Right lobe of liver (tissue), 6 donors: ENCODE measurements around the gene PLXNA1. TPM values are rescaled to one million over a fixed set of nuclear protein-coding genes. Genes with fewer than 3 reads are reported as not detected.

Experiments
- ATAC-seq, 4 donors: fragments of 200-7000 bp; cut with Tn5 transposase; one replicate each; pipeline ENCODE4 v1.9.1; 2020; ENCODE audit warnings: mild to moderate bottlenecking in 4 of 4, moderate library complexity in 4 of 4
- DNase-seq, 3 donors: peaks; one replicate each; pipeline ENCODE4 v3.0.0-alpha.2; 2020
- H3K27ac ChIP-seq, 3 donors: fragments of 200-600 bp; one replicate each; pipeline ENCODE4 v1.8.0; 2022
- H3K27me3 ChIP-seq, 2 donors: fragments of 200-600 bp; one replicate each; pipeline ENCODE4 v1.8.0; 2022
- H3K36me3 ChIP-seq, 4 donors: fragments of 200-600 bp; sonication (generic) in 1 of 4; one replicate each; pipeline versions ENCODE4 v1.5.1 to v1.8.0; 2017 to 2022; ENCODE audit warnings: control low read depth in 1 of 4
- H3K4me1 ChIP-seq, 4 donors: fragments of 200-600 bp; sonication (generic) in 1 of 4; one replicate each; pipeline versions ENCODE4 v1.5.1 to v1.8.0; 2017 to 2022; ENCODE audit warnings: control low read depth in 1 of 4
- H3K4me3 ChIP-seq, 3 donors: fragments of 200-600 bp; one replicate each; pipeline ENCODE4 v1.8.0; 2022
- H3K9me3 ChIP-seq, 4 donors: fragments of 200-600 bp; sonication (generic) in 1 of 4; one replicate each; pipeline versions ENCODE4 v1.5.1 to v1.8.0; 2017 to 2022; ENCODE audit warnings: control low read depth in 1 of 4
- POLR2A ChIP-seq: fragments of 450-650 bp; IDR thresholded peaks from one replicate; pipeline ENCODE4 v1.6.1; 2017; ENCODE audit warnings: antibody characterized with exemption, mild to moderate bottlenecking
- WGBS: methylation state at CpG from one replicate; pipeline ENCODE4 v1.1.6; 2018; ENCODE audit warnings: low coverage, low lambda C conversion rate; ENCODE audit not compliant: insufficient coverage; ENCODE audit errors: missing lambda C conversion rate; 5-methylcytosine and 5-hydroxymethylcytosine counted together
- intact Hi-C, 2 donors: fragments of 100-400 bp; cut with DNase I; formaldehyde crosslinking; loops; one replicate each; pipeline versions ENCODE4 v1.11.2 to v1.14.1; 2022
- total RNA-seq, 6 experiments: library from RNA; depleted of rRNA in 2 of 6; stranded (reverse); fragments of >200 nt in 2 of 6; fragmentation: NEBNext Ultra II Directional in 3 of 6; extraction: Animal tissue kit (Norgen Biotek cat#: 25700) in 3 of 6; gene quantifications; one replicate each; pipeline versions ENCODE4 v1.1.0 to v1.2.4, GENCODE V29; 2016 to 2023
- TF ChIP-seq, protein P1 (sequence below), 4 donors: fragments of 200-600 bp in 3 of 4; fragments of 450-650 bp in 1 of 4; IDR thresholded peaks; one replicate each; pipeline versions ENCODE4 v1.5.1 to v1.8.0; 2016 to 2022; ENCODE audit warnings: antibody characterized with exemption in 4 of 4, mild to moderate bottlenecking in 2 of 4
- donor health status: DM: no; HTN: yes; CAD: no.
- donor health status: DM: no; HTN: no; CAD: no.
- donor health status: DM: no; HTN: no; CAD: no.
- donor health status: DM: no; HTN: yes; CAD: no.
- donor health status: DM: no; HTN: yes; CAD: no.

Gene PLXNA1
- total RNA-seq, 6 experiments from 2014 or later, result 2.0 to 8.7 (median 5.6) TPM

DNA sequence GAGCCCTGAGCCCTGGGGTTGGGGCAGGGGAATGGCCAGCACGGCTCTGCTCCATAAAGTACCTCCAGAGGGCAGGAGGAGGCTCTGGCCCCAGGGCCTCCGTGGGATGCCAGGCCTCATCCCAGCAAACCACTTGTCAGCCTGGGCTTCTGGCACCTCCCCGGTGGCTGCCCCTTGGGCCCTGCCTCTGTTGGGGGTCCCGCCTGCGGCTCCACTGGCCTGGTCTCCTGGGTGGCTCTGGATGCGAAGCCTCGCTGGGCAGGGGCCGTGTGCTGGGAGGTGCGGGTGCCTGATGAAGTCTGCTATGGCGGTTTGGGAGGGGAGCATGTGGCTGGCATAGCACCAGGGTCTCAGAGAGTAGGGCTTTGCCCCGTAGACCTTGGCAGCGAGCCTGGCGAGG, 37.6 kb downstream of the PLXNA1 start:
- intact Hi-C loops, result no loop called here
- Histone ChIP-seq H3K36me3 (no peaks in the 10 kb centered on the region), H3K27me3 (no peaks in the 10 kb centered on the region), H3K27ac (no peak overlapping the region), H3K4me3 (no peak overlapping the region), H3K9me3 (no peaks in the 10 kb centered on the region), H3K4me1 (no peaks in the 10 kb centered on the region)
- ATAC-seq (no peak), DNase-seq (no peak)
- 90% methylated on average over 8 of the region's 13 CpGs for WGBS
- TF ChIP-seq, protein P1, sequence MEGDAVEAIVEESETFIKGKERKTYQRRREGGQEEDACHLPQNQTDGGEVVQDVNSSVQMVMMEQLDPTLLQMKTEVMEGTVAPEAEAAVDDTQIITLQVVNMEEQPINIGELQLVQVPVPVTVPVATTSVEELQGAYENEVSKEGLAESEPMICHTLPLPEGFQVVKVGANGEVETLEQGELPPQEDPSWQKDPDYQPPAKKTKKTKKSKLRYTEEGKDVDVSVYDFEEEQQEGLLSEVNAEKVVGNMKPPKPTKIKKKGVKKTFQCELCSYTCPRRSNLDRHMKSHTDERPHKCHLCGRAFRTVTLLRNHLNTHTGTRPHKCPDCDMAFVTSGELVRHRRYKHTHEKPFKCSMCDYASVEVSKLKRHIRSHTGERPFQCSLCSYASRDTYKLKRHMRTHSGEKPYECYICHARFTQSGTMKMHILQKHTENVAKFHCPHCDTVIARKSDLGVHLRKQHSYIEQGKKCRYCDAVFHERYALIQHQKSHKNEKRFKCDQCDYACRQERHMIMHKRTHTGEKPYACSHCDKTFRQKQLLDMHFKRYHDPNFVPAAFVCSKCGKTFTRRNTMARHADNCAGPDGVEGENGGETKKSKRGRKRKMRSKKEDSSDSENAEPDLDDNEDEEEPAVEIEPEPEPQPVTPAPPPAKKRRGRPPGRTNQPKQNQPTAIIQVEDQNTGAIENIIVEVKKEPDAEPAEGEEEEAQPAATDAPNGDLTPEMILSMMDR (IDR thresholded peaks at IDR 0.05), result no peak
- no peak for TF ChIP-seq POLR2A

DNA sequence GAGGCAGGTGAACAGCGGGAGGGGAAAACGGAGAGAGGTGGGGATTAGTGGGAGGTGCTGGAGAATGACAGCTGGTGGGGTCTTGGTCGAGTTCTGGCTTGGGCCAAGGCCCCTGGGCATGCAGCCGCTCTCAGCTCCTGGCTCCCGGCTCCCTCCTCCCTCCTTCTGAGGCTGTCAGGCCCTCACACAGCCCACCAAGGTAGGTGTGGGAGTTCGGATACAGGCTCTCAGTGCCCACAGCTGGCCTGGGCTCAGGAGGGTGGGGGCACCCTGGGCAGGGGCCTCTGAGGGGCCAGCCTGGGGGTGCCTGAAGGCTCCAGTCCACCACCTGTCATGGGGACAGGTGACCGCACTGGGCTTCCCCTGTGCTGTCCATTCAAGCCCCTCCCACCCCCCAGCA, 39.9 kb downstream of the PLXNA1 start:
- intact Hi-C loops, result no loop called here
- DNase-seq, result no peak
- H3K9me3 ChIP-seq, result no peaks in the 10 kb centered on the region

DNA sequence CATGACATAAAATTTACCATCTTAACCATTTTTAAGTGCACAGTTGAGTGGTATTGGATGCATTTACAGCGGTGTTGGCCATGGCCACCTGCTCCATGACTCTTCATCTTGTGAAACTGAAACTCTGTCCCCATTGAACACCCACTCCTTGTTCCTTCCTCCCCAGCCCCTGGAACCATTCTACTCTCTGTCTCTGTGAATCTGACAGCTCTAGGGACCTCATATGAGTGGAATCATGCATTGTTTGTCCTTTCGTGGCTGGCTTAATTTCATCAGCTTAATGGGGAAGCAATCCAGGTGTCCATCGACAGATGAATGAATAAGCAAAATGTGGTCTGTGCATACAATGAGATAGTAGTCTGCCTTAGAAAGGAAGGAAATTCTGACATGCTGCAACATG, 42.5 kb downstream of the PLXNA1 start:
- ATAC-seq (no peak), DNase-seq (no peak)
- Histone ChIP-seq H3K9me3 (no peaks in the 10 kb centered on the region), H3K4me3 (no peak overlapping the region), H3K36me3 (no peaks in the 10 kb centered on the region), H3K27ac (no peak overlapping the region), H3K4me1 (no peaks in the 10 kb centered on the region), H3K27me3 (no peaks in the 10 kb centered on the region)
- TF ChIP-seq, protein P1 (IDR thresholded peaks at IDR 0.05), result no peak
- TF ChIP-seq POLR2A, result no peak
- intact Hi-C loops, result no loop called here
- 67% methylated on average over 3 of the region's 3 CpGs for WGBS

More for the DNA sequence above, 39.9 kb downstream of the PLXNA1 start:
- TF ChIP-seq, protein P1 (IDR thresholded peaks at IDR 0.05), result no peak
- no peak for TF ChIP-seq POLR2A
- no peaks in the 10 kb centered on the region for H3K27me3 ChIP-seq
- no peak overlapping the region for H3K4me3 ChIP-seq
- no peak for ATAC-seq
- no peaks in the 10 kb centered on the region for H3K36me3 ChIP-seq
- H3K27ac ChIP-seq, result no peak overlapping the region
- no peaks in the 10 kb centered on the region for H3K4me1 ChIP-seq
- WGBS, result 60% methylated on average over 2 of the region's 7 CpGs

DNA sequence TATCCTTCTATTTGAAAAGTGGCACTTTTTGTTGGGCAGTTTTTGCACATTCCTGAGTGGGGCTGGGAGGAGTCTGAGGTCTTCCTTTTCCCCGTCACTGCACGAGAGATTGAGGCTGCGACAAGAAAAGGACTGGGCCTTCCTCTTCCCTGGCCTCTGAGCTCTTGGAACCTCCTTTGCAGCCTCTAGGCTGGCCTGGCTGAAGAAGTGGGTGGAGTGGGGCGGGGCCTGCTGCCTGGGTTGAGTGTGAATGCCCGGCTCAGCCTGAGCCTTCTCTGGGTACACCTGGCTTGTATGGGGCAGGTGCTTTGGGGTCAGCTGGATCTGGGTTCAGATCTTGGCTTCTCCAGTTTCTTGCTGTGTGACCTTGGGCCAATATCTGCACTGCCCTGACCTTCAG, 43.1 kb downstream of the PLXNA1 start:
- no peaks in the 10 kb centered on the region for H3K36me3 ChIP-seq
- no peak for DNase-seq
- 88% methylated on average over 3 of the region's 5 CpGs for WGBS
- H3K27me3 ChIP-seq, result no peaks in the 10 kb centered on the region
- TF ChIP-seq, protein P1 (IDR thresholded peaks at IDR 0.05), result no peak
- TF ChIP-seq POLR2A, result no peak
- intact Hi-C loops, result no loop called here
- no peak overlapping the region for H3K4me3 ChIP-seq
- H3K9me3 ChIP-seq, result no peaks in the 10 kb centered on the region
- ATAC-seq, result no peak
- no peaks in the 10 kb centered on the region for H3K4me1 ChIP-seq
- no peak overlapping the region for H3K27ac ChIP-seq

DNA sequence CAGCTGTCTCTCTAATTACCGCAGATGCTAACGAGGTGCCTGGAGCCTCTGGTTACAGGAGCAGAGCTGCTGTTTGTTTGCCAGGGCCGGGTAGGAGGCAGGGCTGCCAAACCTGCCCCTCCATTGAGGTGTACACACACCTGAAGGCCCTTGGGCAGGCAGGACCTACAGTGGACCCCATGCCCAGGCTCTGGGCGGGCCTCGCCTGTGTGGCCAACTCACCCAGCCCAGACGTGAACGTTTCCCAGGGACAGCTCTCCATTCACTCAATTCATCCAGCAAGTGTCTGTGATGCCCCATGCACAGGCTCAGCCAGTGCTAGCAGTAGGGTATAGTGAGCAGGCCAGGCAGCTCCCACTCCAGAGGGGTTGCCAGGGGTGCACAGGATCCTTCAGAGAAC, 43.7 kb downstream of the PLXNA1 start:
- H3K27ac ChIP-seq, result no peak overlapping the region
- TF ChIP-seq POLR2A, result no peak
- DNase-seq, result no peak
- H3K9me3 ChIP-seq, result no peaks in the 10 kb centered on the region
- no peaks in the 10 kb centered on the region for H3K27me3 ChIP-seq
- no peak for ATAC-seq
- no peak overlapping the region for H3K4me3 ChIP-seq
- H3K4me1 ChIP-seq, result no peaks in the 10 kb centered on the region
- no peaks in the 10 kb centered on the region for H3K36me3 ChIP-seq
- no CpG with 5 or more reads among the region's 7 CpGs for WGBS
- intact Hi-C loops, result no loop called here
